H9 (cell line): ENCODE results near the gene BCL7B. TPM values are rescaled to one million over a fixed set of nuclear protein-coding genes. Genes with fewer than 3 reads are reported as not detected.

ENCODE experiments used
- DNase-seq: peaks from one replicate; pipeline ENCODE4 v3.0.0-alpha.2; 2017
- H2AFZ ChIP-seq: one replicate; pipeline ENCODE4 v1.6.1; 2013; ENCODE audit warnings: mild to moderate bottlenecking, low read length, control low read depth, moderate library complexity
- H2AK5ac ChIP-seq: 2 replicates; pipeline ENCODE4 v1.6.1; 2013; ENCODE audit warnings: low read length, control low read depth, mixed read lengths; ENCODE audit not compliant: insufficient read length
- H2BK120ac ChIP-seq: one replicate; pipeline ENCODE4 v1.6.1; 2013; ENCODE audit warnings: low read depth, mild to moderate bottlenecking, low read length, control low read depth, inconsistent platforms; ENCODE audit not compliant: poor library complexity, severe bottlenecking
- H2BK12ac ChIP-seq: 2 replicates; pipeline ENCODE4 v1.6.1; 2013; ENCODE audit warnings: low read length, control low read depth, mixed read lengths, low read depth; ENCODE audit not compliant: insufficient read length
- H2BK15ac ChIP-seq: 2 replicates; pipeline ENCODE4 v1.6.1; 2013; ENCODE audit warnings: low read depth, low read length, control low read depth
- H2BK20ac ChIP-seq: one replicate; pipeline ENCODE4 v1.6.1; 2013; ENCODE audit warnings: low read depth, mild to moderate bottlenecking, low read length, control low read depth, inconsistent platforms; ENCODE audit not compliant: poor library complexity, severe bottlenecking
- H2BK5ac ChIP-seq: 2 replicates; pipeline ENCODE4 v1.6.1; 2013; ENCODE audit warnings: low read length, control low read depth, mixed read lengths; ENCODE audit not compliant: insufficient read length
- H3K14ac ChIP-seq: 2 replicates; pipeline ENCODE4 v1.6.1; 2013; ENCODE audit warnings: low read length, control low read depth; ENCODE audit not compliant: insufficient read depth
- H3K18ac ChIP-seq: 2 replicates; pipeline ENCODE4 v1.6.1; 2013; ENCODE audit warnings: low read depth, mild to moderate bottlenecking, mixed read lengths, low read length, control low read depth; ENCODE audit not compliant: insufficient read length
- H3K23ac ChIP-seq: 2 replicates; pipeline ENCODE4 v1.6.1; 2013; ENCODE audit warnings: low read length, control low read depth, mixed read lengths, low read depth; ENCODE audit not compliant: insufficient read length
- H3K23me2 ChIP-seq: 2 replicates; pipeline ENCODE4 v1.6.1; 2013; ENCODE audit warnings: low read depth, mild to moderate bottlenecking, mixed read lengths, low read length, control low read depth; ENCODE audit not compliant: insufficient read length, poor library complexity, severe bottlenecking
- H3K27ac ChIP-seq: 2 replicates; pipeline ENCODE4 v1.5.1; 2013; ENCODE audit warnings: low read length, control low read depth, mixed read lengths, low read depth; ENCODE audit not compliant: insufficient read length
- H3K27me3 ChIP-seq: 2 replicates; pipeline ENCODE4 v1.6.1; 2013; ENCODE audit warnings: low read length, control low read depth, inconsistent platforms; ENCODE audit not compliant: insufficient read depth
- H3K4ac ChIP-seq: 2 replicates; pipeline ENCODE4 v1.6.1; 2013; ENCODE audit warnings: low read depth, mild to moderate bottlenecking, control low read depth, inconsistent platforms, low read length, moderate library complexity
- H3K4me1 ChIP-seq: 2 replicates; pipeline ENCODE4 v1.6.1; 2013; ENCODE audit warnings: low read length, control low read depth, inconsistent platforms; ENCODE audit not compliant: insufficient read depth
- H3K4me2 ChIP-seq: 2 replicates; pipeline ENCODE4 v1.6.1; 2013; ENCODE audit warnings: low read length, control low read depth, mixed read lengths; ENCODE audit not compliant: insufficient read length, insufficient read depth
- H3K56ac ChIP-seq: 2 replicates; pipeline ENCODE4 v1.6.1; 2013; ENCODE audit warnings: low read depth, mild to moderate bottlenecking, mixed read lengths, low read length, control low read depth; ENCODE audit not compliant: insufficient read length
- H3K79me1 ChIP-seq: 2 replicates; pipeline ENCODE4 v1.6.1; 2013; ENCODE audit warnings: low read depth, mild to moderate bottlenecking, moderate library complexity, low read length, control low read depth, inconsistent platforms; ENCODE audit not compliant: insufficient read depth, poor library complexity, severe bottlenecking
- H3K79me2 ChIP-seq: 2 replicates; pipeline ENCODE4 v1.6.1; 2013; ENCODE audit warnings: low read length, control low read depth, inconsistent platforms; ENCODE audit not compliant: insufficient read depth
- H3K9ac ChIP-seq: 2 replicates; pipeline ENCODE4 v1.6.1; 2013; ENCODE audit warnings: low read length, control low read depth, mixed read lengths; ENCODE audit not compliant: insufficient read length; ENCODE audit errors: extremely low read depth
- H3K9me3 ChIP-seq: one replicate; pipeline ENCODE4 v1.6.1; 2013; ENCODE audit warnings: low read depth, low read length, inconsistent platforms; ENCODE audit not compliant: control insufficient read depth
- H3T11ph ChIP-seq: one replicate; pipeline ENCODE4 v1.6.1; 2013; ENCODE audit warnings: mild to moderate bottlenecking, low read length, control low read depth, inconsistent platforms
- H4K20me1 ChIP-seq: one replicate; pipeline ENCODE4 v1.6.1; 2013; ENCODE audit not compliant: control insufficient read depth, insufficient read length, insufficient read depth
- H4K5ac ChIP-seq: 2 replicates; pipeline ENCODE4 v1.6.1; 2013; ENCODE audit warnings: low read depth, mild to moderate bottlenecking, mixed read lengths, low read length, control low read depth; ENCODE audit not compliant: insufficient read length
- H4K8ac ChIP-seq: replicated peaks from 2 replicates; pipeline ENCODE4 v1.6.1; 2013; ENCODE audit warnings: low read length, control low read depth, mixed read lengths, low read depth; ENCODE audit not compliant: insufficient read length
- H4K91ac ChIP-seq: 2 replicates; pipeline ENCODE4 v1.6.1; 2013; ENCODE audit warnings: low read depth, mild to moderate bottlenecking, moderate library complexity, mixed read lengths, low read length, control low read depth; ENCODE audit not compliant: insufficient read length
- H3K27ac Mint-ChIP-seq, 3 experiments: 2 replicates in 2 of 3; 3 replicates in 1 of 3; pipeline ENCODE4 v1.8.0; 2020 to 2021; ENCODE audit warnings: mixed read lengths in 3 of 3, mild to moderate bottlenecking in 1 of 3, moderate library complexity in 1 of 3
- H3K27me3 Mint-ChIP-seq: 2 replicates; pipeline ENCODE4 v1.8.0; 2021; ENCODE audit warnings: low read depth, mild to moderate bottlenecking, moderate library complexity, mixed read lengths
- H3K36me3 Mint-ChIP-seq, 3 experiments: 2 replicates in 2 of 3; 3 replicates in 1 of 3; pipeline ENCODE4 v1.8.0; 2020 to 2021; ENCODE audit warnings: low read depth in 3 of 3, mixed read lengths in 3 of 3; ENCODE audit not compliant: insufficient read depth in 1 of 3
- H3K4me1 Mint-ChIP-seq, 2 experiments: 2 replicates each; pipeline ENCODE4 v1.8.0; 2020; ENCODE audit warnings: mixed read lengths in 2 of 2
- H3K4me3 Mint-ChIP-seq, 2 experiments: 2 replicates in 1 of 2; 3 replicates in 1 of 2; pipeline ENCODE4 v1.8.0; 2020 to 2021; ENCODE audit warnings: mild to moderate bottlenecking in 2 of 2, mixed read lengths in 2 of 2, moderate library complexity in 1 of 2
- H3K9me3 Mint-ChIP-seq, 2 experiments: 2 replicates in 1 of 2; 3 replicates in 1 of 2; pipeline ENCODE4 v1.8.0; 2020; ENCODE audit warnings: mild to moderate bottlenecking in 2 of 2, mixed read lengths in 2 of 2, moderate library complexity in 1 of 2
- CTCF ChIP-seq: fragments of 200-600 bp; sonication (generic); conservative IDR thresholded peaks from 3 replicates; pipeline ENCODE4 v1.8.0; 2021; ENCODE audit warnings: antibody characterized with exemption, mild to moderate bottlenecking
- WGBS: extraction: QIAGEN DNeasy Blood & Tissue Kit; methylation state at CpG from one replicate; pipeline ENCODE4 v1.1.7; 2013; ENCODE audit warnings: missing lambda C conversion rate, low lambda C conversion rate, mixed read lengths; ENCODE audit not compliant: insufficient read length; ENCODE audit errors: extremely low coverage; 5-methylcytosine and 5-hydroxymethylcytosine counted together
- total RNA-seq: library from RNA; stranded (reverse); gene quantifications from 2 replicates; pipeline ENCODE4 v1.2.1, GENCODE V29; 2021

Gene BCL7B
- total RNA-seq, 1 experiment from 2014 or later: 48.9 TPM

- H2BK15ac ChIP-seq: no peak overlapping the region
- no peak overlapping the region for H4K5ac ChIP-seq
- Mint-ChIP-seq H3K36me3 (peaks cover 31 to 67% (median 63%) of the 10 kb centered on the region in 3 experiments; a peak in 6 of 7 replicates), H3K4me3 (no peak overlapping the region), H3K4me1 (peaks cover 7 to 11% of the 10 kb centered on the region in 2 experiments), H3K9me3 (no peaks in the 10 kb centered on the region), H3K27me3 (peaks cover 7% of the 10 kb centered on the region), H3K27ac (no peak overlapping the region)
- H3K56ac ChIP-seq: no peak overlapping the region
- H4K20me1 ChIP-seq: no peaks in the 10 kb centered on the region
- DNase-seq: no peak
- H3T11ph ChIP-seq: no peak overlapping the region
- no peak overlapping the region for H3K4me2 ChIP-seq
- H2BK5ac ChIP-seq: no peak overlapping the region
- no peak overlapping the region for H3K4ac ChIP-seq
- peaks cover 3% of the 10 kb centered on the region for H3K23me2 ChIP-seq
- no peak overlapping the region for H4K8ac ChIP-seq
- no peaks in the 10 kb centered on the region for H3K79me1 ChIP-seq
- no peak overlapping the region for H3K23ac ChIP-seq
- H4K91ac ChIP-seq: no peak overlapping the region
- H3K27me3 ChIP-seq: no peaks in the 10 kb centered on the region
- no CpG with 5 or more reads among the region's 6 CpGs for WGBS
- TF ChIP-seq CTCF: no peak
- no peak overlapping the region for H3K9ac ChIP-seq
- H3K9me3 ChIP-seq: no peaks in the 10 kb centered on the region
- H2BK12ac ChIP-seq: no peak overlapping the region
- no peak overlapping the region for H2BK120ac ChIP-seq
- no peak overlapping the region for H3K18ac ChIP-seq
- no peak overlapping the region for H3K27ac ChIP-seq
- H2AK5ac ChIP-seq: no peak overlapping the region
- no peaks in the 10 kb centered on the region for H3K79me2 ChIP-seq
- H2BK20ac ChIP-seq: no peak overlapping the region
- H2AFZ ChIP-seq: no peak overlapping the region
- H3K4me1 ChIP-seq: no peaks in the 10 kb centered on the region
- no peak overlapping the region for H3K14ac ChIP-seq
These were observed 15.3 kb upstream of the BCL7B start for GRCh38 chr7:73572767-73573186.
